ENCODE results near the gene FAM83F.

FAM83F gene

DNA sequence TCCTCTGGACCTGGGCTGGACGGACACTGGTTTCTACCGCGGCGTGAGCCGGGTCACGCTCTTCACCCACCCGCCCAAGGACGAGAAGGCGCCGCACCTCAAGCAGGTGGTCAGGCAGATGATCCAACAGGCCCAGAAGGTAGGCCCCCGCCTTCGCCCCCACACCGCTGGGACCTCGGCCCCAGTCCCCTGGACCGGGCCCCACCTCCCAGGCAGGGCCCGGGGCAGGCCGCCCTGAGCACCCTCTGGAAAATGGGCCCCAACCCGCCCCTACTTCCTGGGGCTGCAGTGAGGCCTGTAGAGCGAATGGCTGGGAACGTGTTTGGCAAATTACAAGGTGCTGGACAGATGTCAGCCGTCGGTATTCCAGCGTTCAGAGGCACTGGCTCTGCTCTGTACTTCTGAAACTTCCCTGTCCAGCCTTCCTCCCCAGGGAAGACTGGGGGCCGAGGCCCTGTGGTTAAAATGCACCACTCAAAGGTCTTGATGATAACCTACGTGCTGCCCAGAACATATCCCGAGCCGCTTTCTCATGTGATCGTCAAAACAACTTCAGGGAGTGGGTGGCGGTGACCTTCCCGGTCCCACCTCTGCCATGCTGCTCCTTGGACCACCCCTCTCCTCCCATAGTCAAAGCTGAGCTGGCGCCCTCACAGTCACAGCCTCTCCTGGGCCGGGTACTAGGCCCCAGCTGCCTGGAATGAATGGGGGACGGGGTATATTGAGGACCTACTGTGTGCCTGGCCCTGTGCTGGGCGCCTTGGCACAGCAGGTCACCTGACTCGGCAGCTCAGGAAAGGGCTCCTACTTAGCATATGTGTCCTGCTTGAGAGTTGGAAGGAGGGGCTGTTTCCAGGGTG lies 869 bp downstream of the FAM83F start:
- DNase-seq: no peak

- DNase-seq: no peak
These were observed 2.0 kb downstream of the FAM83F start for GRCh38 chr22:39996732-39997131.

GRCh38 chr22:39997421-39997820 lies 2.7 kb downstream of the FAM83F start:
- no peak for DNase-seq

- DNase-seq: no peak
These were observed 3.4 kb downstream of the FAM83F start for GRCh38 chr22:39997939-39998726.

DNA sequence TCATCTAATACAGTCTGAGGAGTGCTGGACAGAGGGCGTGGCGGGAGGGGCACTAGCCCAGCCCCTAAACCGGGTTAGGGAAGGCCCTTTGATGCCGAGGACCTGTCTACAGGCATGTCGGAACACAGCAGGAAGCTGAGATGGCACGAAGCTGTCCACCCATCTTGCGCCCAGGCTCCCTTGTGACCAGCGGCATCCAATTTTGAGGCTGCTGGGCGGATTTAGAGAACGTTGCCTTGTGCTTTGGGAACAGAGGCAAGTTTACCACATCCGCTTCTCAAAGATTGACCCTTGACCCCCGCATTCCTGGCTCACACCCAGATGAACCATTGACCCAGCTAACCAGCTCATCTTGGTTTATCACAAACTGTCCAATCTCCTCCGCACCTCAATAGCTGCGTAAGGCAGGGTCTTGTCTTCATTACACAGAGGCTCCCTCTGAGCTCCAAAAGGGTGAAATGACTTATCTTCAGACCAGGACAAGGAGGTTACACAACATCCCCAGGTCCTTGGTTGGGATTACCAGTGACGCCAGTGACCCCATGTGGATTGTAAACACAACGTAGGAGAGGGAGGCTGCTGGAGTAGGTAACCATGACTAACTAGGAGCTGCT lies 4.5 kb downstream of the FAM83F start:
- no peak for DNase-seq

DNA sequence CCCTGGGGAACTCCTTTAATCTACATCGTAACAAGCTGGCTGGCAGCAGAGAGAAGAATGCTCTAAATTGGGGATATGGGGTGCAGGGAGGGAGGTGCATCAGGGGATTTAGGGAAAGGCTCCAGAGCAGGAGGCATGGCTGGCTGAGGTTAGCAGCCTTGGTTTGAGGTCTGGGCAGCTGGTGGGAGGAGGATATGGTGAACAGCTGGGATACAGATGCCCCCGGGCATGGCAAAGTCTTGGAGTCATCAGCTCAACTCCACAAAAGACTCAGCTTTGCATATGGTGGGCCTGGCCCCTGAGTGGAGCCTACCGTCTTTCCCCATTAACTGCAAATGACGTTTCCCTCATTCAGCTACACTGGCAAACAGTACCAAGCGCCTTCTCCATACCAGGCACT lies 5.4 kb downstream of the FAM83F start:
- DNase-seq: no peak

DNA sequence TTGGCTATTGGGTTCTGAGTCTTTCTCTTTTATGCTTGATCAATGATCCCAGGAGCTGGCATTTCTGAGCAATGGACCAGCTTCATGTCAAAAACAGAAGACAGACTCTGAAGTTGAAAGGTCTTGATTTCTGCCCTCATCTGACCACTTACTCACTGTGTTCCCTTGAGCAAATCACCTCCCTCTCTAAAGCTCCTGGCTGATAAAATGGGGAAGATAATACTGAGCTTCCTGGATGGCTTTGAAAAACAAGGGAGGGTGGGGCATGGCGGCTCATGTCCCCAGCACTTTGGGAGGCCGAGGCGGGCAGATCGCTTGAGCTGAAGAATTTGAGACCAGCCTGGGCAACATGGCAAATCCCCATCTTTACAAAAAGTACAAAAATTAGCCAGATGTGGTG lies 6.4 kb downstream of the FAM83F start:
- DNase-seq: no peak

DNA sequence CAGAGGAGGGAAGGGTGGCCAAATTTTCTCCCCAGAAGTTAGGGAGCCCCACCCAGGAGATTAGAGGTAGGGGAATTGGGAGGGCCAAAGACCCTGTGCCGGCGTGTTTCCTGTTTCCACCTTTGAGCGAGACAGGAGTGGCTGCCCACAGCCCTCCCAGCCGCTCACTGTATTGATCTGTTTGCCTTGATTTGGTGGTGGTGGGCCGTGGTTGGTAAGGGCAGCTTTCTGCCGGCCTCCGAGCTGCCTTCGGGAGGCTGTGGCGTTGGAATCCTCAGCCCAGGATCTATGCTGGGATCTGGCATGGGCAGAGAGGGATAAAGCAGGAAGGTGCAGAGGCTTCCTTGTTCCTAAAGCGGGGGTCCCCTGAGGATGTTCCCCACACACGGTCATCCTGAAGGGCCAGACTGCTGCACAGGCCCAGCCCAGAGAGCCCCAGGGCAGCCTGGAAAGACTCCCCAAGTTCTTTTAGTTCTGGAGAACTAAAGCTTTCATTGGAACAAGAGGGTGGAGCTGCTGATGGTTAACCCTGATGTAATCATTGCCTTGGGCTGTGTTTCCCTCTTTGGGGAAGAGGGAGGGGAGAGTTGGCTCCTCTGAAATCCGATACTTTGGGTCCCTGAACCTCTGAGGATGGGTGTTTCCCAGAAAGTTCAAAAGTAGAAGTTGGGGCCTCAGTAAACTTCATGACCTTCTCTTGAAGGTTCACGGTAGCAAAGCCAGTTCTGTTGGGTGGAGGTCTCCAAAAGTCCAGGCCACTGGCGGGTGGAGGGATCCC lies 7.2 kb downstream of the FAM83F start:
- DNase-seq: no peak

DNA sequence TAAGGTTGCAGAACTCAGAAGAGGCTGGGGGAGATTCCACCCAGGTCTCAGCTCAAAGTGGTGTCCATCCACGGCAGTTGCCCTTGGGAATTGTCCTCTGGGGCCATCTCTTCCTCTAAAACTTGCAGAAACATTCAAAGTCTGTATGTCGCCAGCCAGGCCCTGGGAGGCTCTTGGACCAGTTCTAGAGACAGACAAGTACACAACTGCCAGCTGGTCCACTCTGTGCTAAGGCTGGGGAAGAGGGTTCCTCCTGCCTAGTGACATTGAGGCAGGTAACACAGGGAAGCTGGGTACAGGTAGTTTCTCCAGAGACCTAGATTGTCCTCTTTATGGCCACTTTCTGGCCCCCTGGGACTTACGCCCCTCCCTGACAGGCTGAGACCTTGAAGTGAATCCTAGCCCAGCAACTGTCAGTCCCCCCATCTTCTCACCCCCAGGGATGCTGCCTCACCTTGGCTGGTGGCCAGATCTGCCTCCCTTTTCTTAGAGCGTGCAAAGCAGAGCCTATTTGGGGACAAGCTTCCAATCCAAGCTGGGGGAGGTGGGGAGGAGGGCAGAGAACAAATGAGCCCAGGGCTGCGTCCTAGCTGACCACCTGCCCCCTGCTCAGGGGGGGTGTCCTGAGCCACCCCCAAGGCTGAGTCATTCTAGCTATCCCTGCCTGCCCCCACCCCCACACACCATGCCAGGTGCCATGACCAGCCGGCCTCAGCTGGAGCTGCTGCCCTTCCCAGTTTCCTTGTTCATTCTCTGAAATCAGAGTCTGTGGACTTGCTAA lies 8.4 kb downstream of the FAM83F start:
- no peak for DNase-seq

DNA sequence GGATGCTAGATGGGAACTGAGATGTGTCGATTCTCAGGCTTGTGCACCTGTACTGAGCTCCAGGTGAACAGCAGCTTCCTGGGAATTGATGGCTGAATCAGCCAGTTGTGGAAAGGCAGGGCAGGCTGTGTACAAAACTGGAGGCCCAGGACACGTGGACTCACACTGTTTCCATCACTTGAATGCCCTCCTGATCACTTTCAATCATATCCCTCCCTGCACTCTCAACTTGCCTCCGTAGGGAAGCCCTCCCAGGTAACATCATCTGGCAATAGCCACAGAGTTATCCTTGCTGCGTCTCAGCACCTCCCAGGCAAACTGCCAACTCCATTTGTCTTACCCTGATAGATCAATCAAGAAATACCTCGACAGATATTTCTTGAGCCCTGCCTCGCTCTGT lies 10.1 kb downstream of the FAM83F start:
- no peak for DNase-seq

- DNase-seq: no peak
These were observed 11.9 kb downstream of the FAM83F start for GRCh38 chr22:40006641-40007040.

- DNase-seq: no peak
These were observed 13.3 kb downstream of the FAM83F start for GRCh38 chr22:40007853-40008710.

DNA sequence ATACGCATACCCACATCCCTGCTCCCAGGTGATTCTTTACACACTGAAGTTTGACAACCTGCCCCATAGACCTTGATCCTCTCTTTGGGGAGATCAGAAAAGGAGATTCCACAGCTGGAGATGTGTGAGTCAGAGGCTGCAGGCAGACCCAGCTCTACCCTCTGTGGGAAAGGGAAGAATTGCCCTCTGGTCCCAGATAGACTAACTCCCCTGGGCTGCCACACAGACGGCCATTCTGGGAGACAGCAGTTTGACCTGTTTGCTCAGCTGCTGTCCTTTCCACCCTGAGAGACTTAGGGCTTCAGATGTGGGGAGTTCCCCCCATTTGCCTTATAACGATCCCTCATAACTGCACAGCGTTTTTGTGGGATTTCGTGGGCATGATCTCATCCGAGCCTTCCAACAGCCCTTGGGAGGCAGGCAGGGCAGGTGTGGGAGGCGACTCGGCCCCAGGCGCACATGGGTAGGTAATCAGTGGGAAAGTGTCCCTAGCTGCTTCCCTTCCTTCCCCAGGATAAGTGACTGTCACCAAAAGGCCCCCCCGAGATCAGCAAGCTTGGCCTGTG lies 14.1 kb downstream of the FAM83F start:
- DNase-seq: no peak

GRCh38 chr22:40009292-40009774 lies 14.6 kb downstream of the FAM83F start:
- no peak for DNase-seq

- no peak for DNase-seq
These were observed 15.4 kb downstream of the FAM83F start for GRCh38 chr22:40009951-40010671.

DNA sequence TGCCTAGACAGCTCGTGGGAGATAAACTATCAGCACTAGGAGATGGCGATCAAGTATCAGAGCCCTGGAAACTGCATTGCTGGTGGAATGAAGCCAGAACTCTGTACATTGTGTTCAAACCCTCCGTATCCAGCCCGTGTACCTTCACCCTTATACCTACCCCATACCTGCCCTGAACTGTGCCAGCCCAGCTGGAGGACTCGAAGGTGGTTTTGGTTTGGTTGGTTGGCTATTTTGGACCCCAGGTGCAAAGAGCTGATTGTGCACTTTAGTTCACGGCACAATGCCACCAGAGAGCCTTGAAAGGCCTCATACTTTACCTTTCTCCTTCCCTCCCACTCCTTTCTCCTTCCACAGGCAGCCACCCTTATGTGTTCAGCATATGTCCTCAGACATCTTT lies 16.0 kb downstream of the FAM83F start:
- no peak for DNase-seq

DNA sequence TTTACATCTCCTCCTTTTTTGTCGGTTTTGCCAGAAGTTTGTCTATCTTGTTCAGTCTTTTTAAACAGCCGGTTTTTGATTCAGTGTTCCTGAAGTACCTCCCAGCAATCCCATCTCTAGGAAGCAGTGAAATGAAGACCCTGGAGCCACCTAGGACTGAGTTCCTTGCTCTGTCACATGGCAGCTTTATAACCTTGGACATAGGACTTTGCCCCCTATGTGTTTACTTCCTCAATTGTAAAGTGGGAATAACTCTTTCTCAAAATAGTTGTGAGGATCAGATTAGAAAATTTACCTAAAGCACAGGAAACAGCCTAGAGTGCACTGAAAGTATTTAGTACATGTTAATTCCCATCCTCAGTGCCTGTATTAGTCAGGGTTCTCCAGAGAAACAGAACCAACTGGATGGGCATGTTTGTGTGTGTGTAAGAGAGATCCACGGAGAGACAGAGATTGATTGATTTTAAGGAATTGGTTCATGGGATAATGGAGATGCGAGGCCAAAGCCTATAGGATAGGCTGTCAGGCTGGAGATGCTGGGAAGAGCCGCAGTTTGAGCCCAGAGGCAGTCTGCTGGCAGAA lies 20.0 kb downstream of the FAM83F start:
- DNase-seq: no peak

DNA sequence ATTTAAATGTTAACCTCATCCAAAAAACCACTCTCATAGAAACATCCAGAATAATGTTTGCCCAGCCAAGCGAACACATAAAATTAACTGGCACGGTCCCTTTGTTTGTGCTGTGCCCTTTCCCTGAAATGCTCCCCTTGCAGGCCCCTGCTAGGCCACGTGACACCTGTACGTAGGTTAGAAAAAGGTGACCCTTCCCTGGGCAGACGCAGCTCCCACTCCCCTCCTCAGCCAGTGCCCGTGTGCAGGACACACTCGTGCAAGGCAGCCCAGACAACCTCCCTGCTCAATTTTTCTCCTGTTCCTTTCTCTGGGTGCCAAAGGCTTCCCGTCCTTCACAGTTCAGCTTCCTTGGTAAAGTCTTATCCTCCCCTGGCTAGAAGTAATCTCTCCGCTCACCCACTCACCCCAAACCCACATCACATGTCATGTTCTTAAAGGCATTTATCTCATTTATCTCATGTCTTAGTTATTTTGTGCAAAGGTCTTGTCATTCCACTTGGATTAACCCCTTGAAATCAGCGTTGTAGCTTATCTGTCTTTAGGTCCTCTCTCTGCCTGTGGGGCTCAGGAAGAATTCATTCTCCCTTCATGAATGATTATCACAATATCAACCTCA lies 20.7 kb downstream of the FAM83F start:
- DNase-seq: no peak

- DNase-seq: no peak
These were observed 23.3 kb downstream of the FAM83F start for GRCh38 chr22:40018051-40018450.

Measured in NCI-H187 (cell line).